ENCODE measurements around the gene ATAD3A. TPM values are rescaled to one million over a fixed set of nuclear protein-coding genes. Genes with fewer than 3 reads are reported as not detected.

ATAD3A gene
- total and polyA plus RNA-seq, 9 of the 15 experiments (the other 6 are each of a cell fraction or from before 2014, with no cell fraction given): 0.10 to 173 (median 36.7) TPM

- TF ChIP-seq PRPF4 (IDR thresholded peaks at IDR 0.05; ENCODE audit: insufficient read depth, low read depth, low read length, poor library complexity, severe bottlenecking): no peak
- no peak for TF ChIP-seq ZNF699 (CRISPR knock-in tag; IDR thresholded peaks at IDR 0.05; ENCODE audit: insufficient replicate concordance)
- TF ChIP-seq ZFX (CRISPR knock-in tag; IDR thresholded peaks at IDR 0.05): peak; percentile 71
- peak; percentile 71; the same call in 1 of the 2 replicates for TF ChIP-seq ETS1 (conservative IDR thresholded peaks at IDR 0.05; ENCODE audit: control insufficient read depth, low read depth, low read length)
- TF ChIP-seq TAL1 (IDR thresholded peaks at IDR 0.05): no peak
- TF ChIP-seq CCAR2 (IDR thresholded peaks at IDR 0.05; ENCODE audit: low read depth, low read length): no peak
- peak; percentile 49 for TF ChIP-seq ATF3 (IDR thresholded peaks at IDR 0.05)
- no peak; the same call in 1 of the 2 replicates for TF ChIP-seq ATF3 (CRISPR knock-in tag; conservative IDR thresholded peaks at IDR 0.05)
- TF ChIP-seq TCF3 (CRISPR knock-in tag; IDR thresholded peaks at IDR 0.05): peak; percentile 42; the same call in 1 of the 2 replicates
- TF ChIP-seq BCL6 (CRISPR knock-in tag; IDR thresholded peaks at IDR 0.05): no peak
- TF ChIP-seq ZNF668 (CRISPR knock-in tag; IDR thresholded peaks at IDR 0.05): no peak
- no peak for TF ChIP-seq SMARCB1 (IDR thresholded peaks at IDR 0.05; ENCODE audit: insufficient read length, low read depth)
- TF ChIP-seq ZNF263 (CRISPR knock-in tag; IDR thresholded peaks at IDR 0.05; ENCODE audit: borderline replicate concordance): no peak; the same call in 1 of the 2 replicates
- TF ChIP-seq TSC22D4 (tag; IDR thresholded peaks at IDR 0.05): no peak
- peak; percentile 56 for TF ChIP-seq FOSL1 (tag; conservative IDR thresholded peaks at IDR 0.05)
- no peak for TF ChIP-seq PKNOX1 (IDR thresholded peaks at IDR 0.05)
- peak; percentile 94 for TF ChIP-seq RFX1 (IDR thresholded peaks at IDR 0.05)
- TF ChIP-seq RREB1 (CRISPR knock-in tag; IDR thresholded peaks at IDR 0.05): no peak
- TF ChIP-seq ZNF23 (CRISPR knock-in tag; IDR thresholded peaks at IDR 0.05): no peak
Observed at GRCh38 chr1:1511533-1512285, at the start of gene ATAD3A (continued).

Data from K562 (cell line).